GM10266 (cell line): ENCODE data around the gene USP7.

Experiments used
- DNase-seq: peaks from one replicate; pipeline ENCODE4 v3.0.0; 2012; ENCODE audit errors: extremely low spot score
- CTCF ChIP-seq: IDR thresholded peaks from 2 replicates; pipeline ENCODE4 v1.5.1; 2012; ENCODE audit warnings: mild to moderate bottlenecking, low read depth; ENCODE audit not compliant: control insufficient read depth, insufficient read depth; ENCODE audit errors: missing control alignments

The USP7 gene

GRCh38 chr16:8934601-8935000 lies 29.1 kb downstream of the USP7 start:
- DNase-seq = no peak
- no peak for TF ChIP-seq CTCF

- DNase-seq = no peak
These were observed 31.8 kb downstream of the USP7 start for GRCh38 chr16:8931859-8932258.

GRCh38 chr16:8929086-8929748 lies 34.5 kb downstream of the USP7 start:
- TF ChIP-seq CTCF = no peak

More at GRCh38 chr16:8931859-8932258, 31.8 kb downstream of the USP7 start:
- TF ChIP-seq CTCF = no peak

GRCh38 chr16:8928467-8928957 lies 35.2 kb downstream of the USP7 start:
- no peak for DNase-seq
- no peak for TF ChIP-seq CTCF

More at GRCh38 chr16:8929086-8929748, 34.5 kb downstream of the USP7 start:
- DNase-seq = no peak

- DNase-seq = no peak
- no peak for TF ChIP-seq CTCF
These were observed 36.9 kb downstream of the USP7 start for GRCh38 chr16:8926827-8927226.

GRCh38 chr16:8925455-8925854 lies 38.3 kb downstream of the USP7 start:
- DNase-seq = no peak
- no peak for TF ChIP-seq CTCF

GRCh38 chr16:8924214-8924613 lies 39.5 kb downstream of the USP7 start:
- DNase-seq = no peak
- TF ChIP-seq CTCF = no peak
